Measurements from ENCODE around the gene NTMT2. TPM values are rescaled to one million over a fixed set of nuclear protein-coding genes. Genes with fewer than 3 reads are reported as not detected.

The NTMT2 gene
- total and polyA plus RNA-seq, 9 of the 15 experiments (the other 6 are each of a cell fraction or from before 2014, with no cell fraction given), result not detected

- H3K4me1 ChIP-seq (replicated peaks in 1 of 2; ENCODE audit: control insufficient read depth in 2 of 2, insufficient read depth in 2 of 2, low read length in 2 of 2), result no peaks in the 10 kb centered on the region
These were observed 4.3 kb downstream of the NTMT2 start for GRCh38 chr1:170150016-170150415.

More at GRCh38 chr1:170150016-170150415, 4.3 kb downstream of the NTMT2 start:
- H3K79me2 ChIP-seq (ENCODE audit: control insufficient read depth, insufficient read depth, low read length), result no peaks in the 10 kb centered on the region
- no TSS peak for BruUV-seq (replicated peaks)
- no peak overlapping the region for H2AFZ ChIP-seq (ENCODE audit: low read depth, low read length)
- intact Hi-C loops (cut with micrococcal nuclease) (no loop called here), in situ Hi-C loops (cut with MboI) (no loop called here)
- no peak overlapping the region for H3K9ac ChIP-seq (ENCODE audit: insufficient read depth in 1 of 2, low read depth in 2 of 2, low read length in 2 of 2)
- H3K9me1 ChIP-seq (ENCODE audit: control insufficient read depth, insufficient read depth, low read length), result no peaks in the 10 kb centered on the region
- H4K20me1 ChIP-seq (replicated peaks; ENCODE audit: control insufficient read depth, insufficient read depth, low read length), result no peaks in the 10 kb centered on the region
- CTCF ChIA-PET (ENCODE audit: low intra/inter-chr PET ratio), result no interaction called here
- 4% methylated on average over 2 of the region's 2 CpGs for WGBS (ENCODE audit: insufficient coverage, low coverage, missing lambda C conversion rate)
- DNase-seq (ENCODE audit: extremely low read depth in 1 of 4, low spot score in 3 of 4) (no peak), FAIRE-seq (no peak), ATAC-seq (no peak)
- no peak overlapping the region for H3K4me3 ChIP-seq
- POLR2A ChIA-PET, result no interaction called here
- H3K36me3 ChIP-seq (ENCODE audit: control insufficient read depth, insufficient read depth, low read length), result no peaks in the 10 kb centered on the region
- H3K4me2 ChIP-seq (ENCODE audit: insufficient read depth, low read length), result no peak overlapping the region
- H3K27me3 ChIP-seq (ENCODE audit: control insufficient read depth in 2 of 2, insufficient read depth in 2 of 2, low read length in 2 of 2), result no peaks in the 10 kb centered on the region
- no peak overlapping the region for H3K27ac ChIP-seq (ENCODE audit: extremely low read depth, low read depth, low read length)
- no peaks in the 10 kb centered on the region for H3K9me3 ChIP-seq (replicated peaks; ENCODE audit: control insufficient read depth, insufficient read depth, low read depth, low read length)
- TF ChIP-seq TSHZ1 (CRISPR knock-in tag; IDR thresholded peaks at IDR 0.05), result no peak
